Mesodermal cell (in vitro differentiated cells): ENCODE results near the gene NME7.

Experiments
- H3K27ac ChIP-seq: 2 replicates; pipeline ENCODE4 v1.7.0; 2013; ENCODE audit warnings: mild to moderate bottlenecking, low read depth, low read length, moderate library complexity; ENCODE audit not compliant: severe bottlenecking
- H3K36me3 ChIP-seq: 2 replicates; pipeline ENCODE4 v1.7.1; 2013; ENCODE audit warnings: mild to moderate bottlenecking, low read length, moderate library complexity; ENCODE audit not compliant: control insufficient read depth, insufficient read depth
- H3K4me1 ChIP-seq: one replicate; pipeline ENCODE4 v1.7.1; 2013; ENCODE audit warnings: mild to moderate bottlenecking, low read length; ENCODE audit not compliant: insufficient read depth, control insufficient read depth, poor library complexity, severe bottlenecking
- H3K4me3 ChIP-seq: 2 replicates; pipeline ENCODE4 v1.7.0; 2013; ENCODE audit warnings: low read length, control low read depth, mild to moderate bottlenecking; ENCODE audit not compliant: insufficient read depth, poor library complexity, severe bottlenecking; ENCODE audit errors: extremely low read depth
- H3K9me3 ChIP-seq: 2 replicates; pipeline ENCODE4 v1.7.1; 2013; ENCODE audit warnings: mild to moderate bottlenecking, low read length, moderate library complexity; ENCODE audit not compliant: control insufficient read depth
- WGBS, 2 experiments: methylation state at CpG; one replicate each; pipeline ENCODE4 v1.1.5; 2013; ENCODE audit warnings: missing lambda C conversion rate in 2 of 2; ENCODE audit not compliant: insufficient coverage in 2 of 2; 5-methylcytosine and 5-hydroxymethylcytosine counted together

The NME7 gene

GRCh38 chr1:169155675-169156074, 211.9 kb downstream of the NME7 start:
- Histone ChIP-seq H3K4me1 (no peaks in the 10 kb centered on the region), H3K36me3 (no peaks in the 10 kb centered on the region), H3K9me3 (no peaks in the 10 kb centered on the region), H3K4me3 (no peak overlapping the region), H3K27ac (no peak overlapping the region)
- 67 to 100% methylated on average over 1 of the region's 1 CpG for WGBS, 2 experiments

DNA sequence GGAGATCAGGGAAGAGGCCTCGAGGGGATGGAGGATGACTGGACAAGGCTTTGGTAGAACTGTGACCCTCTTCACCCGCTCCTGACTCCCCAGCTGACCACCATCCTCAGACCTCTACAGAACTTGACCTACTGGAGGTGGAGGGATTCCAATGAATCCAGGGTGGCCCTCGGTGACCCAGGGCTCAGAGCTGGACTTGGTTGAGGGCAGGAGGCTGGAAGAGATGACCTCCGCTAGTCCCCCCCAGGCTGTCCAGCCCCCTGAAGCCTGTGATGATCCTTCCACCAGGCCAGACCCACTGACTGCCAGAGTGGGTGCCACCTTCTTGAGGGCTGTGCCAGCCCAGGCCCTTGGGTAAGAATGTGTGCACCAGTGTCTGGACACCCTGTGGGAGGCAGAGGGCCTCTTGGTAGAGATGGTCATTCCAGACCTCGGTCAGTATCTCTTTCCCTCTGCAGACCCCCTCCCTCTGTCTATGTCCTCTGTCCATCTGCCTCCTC, 216.2 kb downstream of the NME7 start:
- no peak overlapping the region for H3K4me3 ChIP-seq
- no peaks in the 10 kb centered on the region for H3K4me1 ChIP-seq
- H3K27ac ChIP-seq = no peak overlapping the region
- H3K9me3 ChIP-seq = no peaks in the 10 kb centered on the region
- no peaks in the 10 kb centered on the region for H3K36me3 ChIP-seq
- 100% methylated on average over 1 to 2 of the region's 5 CpGs for WGBS, 2 experiments

DNA sequence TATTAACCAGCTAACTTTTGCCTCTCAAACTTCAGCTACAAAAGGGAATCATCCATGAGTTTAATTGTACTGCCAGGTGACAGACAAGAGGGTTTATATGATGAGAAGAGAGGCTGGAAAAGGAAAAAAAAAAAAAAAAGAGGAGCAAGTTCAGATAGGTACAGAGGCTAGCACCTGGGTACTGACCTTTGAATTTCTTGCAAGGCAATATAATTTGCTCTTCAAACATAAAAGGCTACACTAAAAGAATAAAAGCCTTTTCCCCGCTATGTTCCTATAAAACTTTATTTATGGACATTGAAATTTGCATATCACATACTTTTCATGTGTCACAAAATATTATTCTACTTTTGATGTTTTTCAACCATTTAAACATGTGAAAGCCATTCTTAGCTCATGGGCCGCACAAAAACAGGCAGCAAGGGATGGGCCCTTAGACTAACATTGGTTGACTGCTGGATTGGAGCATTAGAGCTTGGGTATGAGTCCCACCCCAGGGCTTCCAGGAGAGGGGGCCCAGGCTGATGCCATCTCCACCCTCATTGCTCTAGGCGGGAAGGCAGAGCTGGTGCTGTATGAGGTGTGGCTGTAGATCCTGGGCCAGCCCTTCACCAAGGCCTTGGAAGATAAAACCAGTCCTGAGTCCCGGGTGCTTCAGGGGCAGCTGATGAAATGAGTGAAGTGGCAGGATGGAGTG, 216.8 kb downstream of the NME7 start:
- Histone ChIP-seq H3K4me3 (no peak overlapping the region), H3K4me1 (no peaks in the 10 kb centered on the region), H3K36me3 (no peaks in the 10 kb centered on the region), H3K9me3 (no peaks in the 10 kb centered on the region), H3K27ac (no peak overlapping the region)
- 100% methylated on average over 1 of the region's 4 CpGs; no CpG with 5 or more reads in 1 of the 2 experiments for WGBS, 2 experiments

GRCh38 chr1:169149555-169150286, 217.9 kb downstream of the NME7 start:
- no CpG with 5 or more reads among the region's 2 CpGs for WGBS, 2 experiments
- Histone ChIP-seq H3K4me3 (no peak overlapping the region), H3K9me3 (no peaks in the 10 kb centered on the region), H3K27ac (no peak overlapping the region), H3K36me3 (no peaks in the 10 kb centered on the region), H3K4me1 (no peaks in the 10 kb centered on the region)

GRCh38 chr1:169148472-169149252, 218.9 kb downstream of the NME7 start:
- Histone ChIP-seq H3K4me1 (no peaks in the 10 kb centered on the region), H3K27ac (no peak overlapping the region), H3K4me3 (no peak overlapping the region), H3K9me3 (no peaks in the 10 kb centered on the region), H3K36me3 (no peaks in the 10 kb centered on the region)
- 77 to 83% methylated on average over 2 to 5 of the region's 5 CpGs for WGBS, 2 experiments

DNA sequence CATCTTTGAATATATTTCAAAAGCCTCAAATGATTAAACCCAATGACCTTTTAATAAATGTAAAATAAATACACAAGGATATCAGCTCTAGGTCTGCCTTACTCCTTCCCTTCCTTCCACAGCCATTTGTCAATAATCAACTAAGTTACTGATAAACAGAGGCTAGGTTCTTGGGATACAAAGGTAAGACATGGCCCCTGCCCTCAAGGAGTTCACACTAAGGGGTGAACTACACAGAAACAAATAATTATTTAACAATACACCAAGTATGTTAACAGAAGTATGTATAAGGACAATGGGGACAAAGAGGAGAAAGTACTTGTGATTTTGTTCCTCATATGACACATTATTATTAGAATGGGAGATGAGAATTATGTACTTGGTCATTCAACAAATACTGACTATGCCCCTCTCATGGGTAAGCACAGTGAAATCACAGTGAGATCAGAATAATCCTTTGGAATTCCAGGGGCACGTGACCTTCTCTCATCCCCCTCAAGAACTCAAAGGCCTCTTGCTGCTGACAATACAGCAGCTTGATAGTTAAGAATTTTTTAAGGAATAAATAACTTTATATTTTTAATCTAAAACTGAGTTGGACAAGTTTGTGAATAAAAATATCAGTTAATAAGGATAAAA, 220.9 kb downstream of the NME7 start:
- no peaks in the 10 kb centered on the region for H3K36me3 ChIP-seq
- H3K4me3 ChIP-seq = no peak overlapping the region
- H3K4me1 ChIP-seq = no peaks in the 10 kb centered on the region
- H3K9me3 ChIP-seq = no peaks in the 10 kb centered on the region
- WGBS, 2 experiments = no CpG with 5 or more reads among the region's 1 CpG
- H3K27ac ChIP-seq = no peak overlapping the region

DNA sequence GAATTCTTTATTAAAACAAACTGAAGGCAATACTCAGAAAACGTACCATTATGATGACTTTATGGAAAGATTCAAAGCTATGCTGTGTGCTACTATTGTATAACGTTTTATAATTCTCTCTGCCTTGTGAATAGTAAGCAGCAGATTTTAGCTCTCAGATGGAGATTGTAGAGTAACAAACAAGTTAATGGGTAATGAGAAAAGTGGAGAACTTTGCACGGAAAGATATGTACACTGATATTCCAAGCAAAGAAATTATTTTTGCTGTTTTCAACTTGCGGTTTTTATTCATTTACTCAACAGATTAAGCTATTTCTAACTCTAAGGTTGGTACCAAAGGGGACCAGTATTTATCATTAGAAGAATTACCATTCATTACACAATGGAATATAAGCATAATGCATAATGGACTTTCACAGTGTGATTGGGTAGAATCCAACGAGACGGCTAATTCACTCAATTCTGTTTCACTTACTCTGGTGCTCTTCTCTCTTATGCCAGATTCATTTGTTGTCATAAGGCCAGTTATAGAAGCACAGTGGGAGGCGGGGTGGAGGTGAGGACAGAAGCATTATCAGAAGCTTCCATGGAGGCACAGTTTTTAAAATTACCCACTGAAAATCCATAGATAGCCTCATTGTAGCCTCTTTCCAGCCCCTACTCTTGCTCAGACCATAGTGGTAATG, 222.5 kb downstream of the NME7 start:
- WGBS, 2 experiments = 88 to 100% methylated on average over 1 of the region's 7 CpGs
- no peaks in the 10 kb centered on the region for H3K4me1 ChIP-seq

GRCh38 chr1:169143984-169144383, 223.6 kb downstream of the NME7 start:
- no peaks in the 10 kb centered on the region for H3K4me1 ChIP-seq
- H3K27ac ChIP-seq = no peak overlapping the region
- no peaks in the 10 kb centered on the region for H3K9me3 ChIP-seq
- no peak overlapping the region for H3K4me3 ChIP-seq
- H3K36me3 ChIP-seq = no peaks in the 10 kb centered on the region

More for the DNA sequence above, 222.5 kb downstream of the NME7 start:
- Histone ChIP-seq H3K9me3 (no peaks in the 10 kb centered on the region), H3K4me3 (no peak overlapping the region), H3K36me3 (no peaks in the 10 kb centered on the region), H3K27ac (no peak overlapping the region)

GRCh38 chr1:169143346-169143745, 224.3 kb downstream of the NME7 start:
- no peaks in the 10 kb centered on the region for H3K9me3 ChIP-seq
- no peak overlapping the region for H3K4me3 ChIP-seq
- no peaks in the 10 kb centered on the region for H3K36me3 ChIP-seq
- no peak overlapping the region for H3K27ac ChIP-seq
- H3K4me1 ChIP-seq = no peaks in the 10 kb centered on the region
- 83 to 89% methylated on average over 1 of the region's 3 CpGs for WGBS, 2 experiments

DNA sequence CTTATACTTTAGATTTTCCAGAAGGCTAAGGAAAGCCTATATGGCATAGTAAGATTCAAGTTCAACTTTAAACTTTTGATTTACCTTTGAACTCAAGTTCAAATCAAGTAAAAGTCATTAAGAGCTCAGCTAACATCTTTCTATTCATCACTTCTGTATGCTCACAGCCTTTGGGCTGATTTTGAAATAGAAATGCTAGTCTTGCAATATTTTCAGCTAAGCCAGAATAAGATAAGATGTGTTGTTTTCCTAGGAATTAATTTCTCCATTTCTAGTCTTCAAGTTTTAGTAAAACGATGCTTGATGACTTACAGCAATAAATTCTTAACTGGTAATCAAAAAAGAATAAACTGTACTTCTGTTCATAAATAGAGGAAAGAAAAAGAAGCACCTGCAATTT, 225.5 kb downstream of the NME7 start:
- no peak overlapping the region for H3K4me3 ChIP-seq
- WGBS, 2 experiments = no CpG with 5 or more reads among the region's 1 CpG
- H3K4me1 ChIP-seq = no peaks in the 10 kb centered on the region
- no peaks in the 10 kb centered on the region for H3K36me3 ChIP-seq
- no peak overlapping the region for H3K27ac ChIP-seq
- no peaks in the 10 kb centered on the region for H3K9me3 ChIP-seq
